Panc1 (cell line): ENCODE data around the gene DAD1. TPM values are rescaled to one million over a fixed set of nuclear protein-coding genes. Genes with fewer than 3 reads are reported as not detected.

Experiments
- ATAC-seq: fragments of 200-7000 bp; cut with Tn5 transposase; 2 replicates; pipeline ENCODE4 v1.9.1; 2020; ENCODE audit warnings: mild to moderate bottlenecking, moderate library complexity
- BruUV-seq: library from RNA; stranded (reverse); fragments of 400-500 nt; replicated peaks from 2 replicates; lab custom pipeline; 2021; lab: Mats Ljungman, UMichigan
- CTCF ChIA-PET: fragments of 300-600 bp; sonication (Branson Sonifier 250); formaldehyde crosslinking; loops from one replicate; lab custom pipeline; 2022; ENCODE audit warnings: antibody characterized with exemption; lab: Charles Lee
- POLR2A ChIA-PET: fragments of 300-600 bp; sonication (Branson Sonifier 250); formaldehyde crosslinking; loops from one replicate; lab custom pipeline; 2022; ENCODE audit warnings: antibody characterized with exemption; lab: Charles Lee
- DNase-seq: peaks from one replicate; pipeline ENCODE4 v3.0.0-alpha.2; 2010; ENCODE audit warnings: low read depth, low spot score
- H3K27ac ChIP-seq: 2 replicates; pipeline ENCODE4 v1.5.1; 2011; ENCODE audit warnings: mild to moderate bottlenecking, low read length, inconsistent platforms
- H3K27me3 ChIP-seq: fragments of 200-500 bp; sonication (Bioruptor generic); 2 replicates; pipeline ENCODE4 v1.6.0; 2014; ENCODE audit warnings: low read length, inconsistent platforms; ENCODE audit not compliant: control insufficient read depth, insufficient read depth
- H3K36me3 ChIP-seq: fragments of 200-500 bp; sonication (Bioruptor generic); 2 replicates; pipeline ENCODE4 v1.5.1; 2014; ENCODE audit warnings: inconsistent platforms, mild to moderate bottlenecking, low read length, moderate library complexity; ENCODE audit not compliant: control insufficient read depth, insufficient read depth
- H3K4me1 ChIP-seq: 2 replicates; pipeline ENCODE4 v1.5.1; 2011; ENCODE audit warnings: inconsistent platforms, mild to moderate bottlenecking, low read length, moderate library complexity; ENCODE audit not compliant: control insufficient read depth, insufficient read depth
- H3K4me3 ChIP-seq, 2 experiments: 2 replicates each; pipeline ENCODE4 v1.5.1; 2011 to 2012; ENCODE audit warnings: low read depth in 2 of 2, low read length in 2 of 2, mild to moderate bottlenecking in 2 of 2, inconsistent platforms in 1 of 2, moderate library complexity in 1 of 2
- H3K9me3 ChIP-seq: fragments of 200-500 bp; sonication (Bioruptor generic); 2 replicates; pipeline ENCODE4 v1.5.1; 2014; ENCODE audit warnings: low read depth, mild to moderate bottlenecking, inconsistent platforms, low read length, moderate library complexity; ENCODE audit not compliant: control insufficient read depth, insufficient read depth
- CTCF ChIP-seq: fragments of 450-650 bp; IDR thresholded peaks from 2 replicates; pipeline ENCODE4 v1.5.1; 2017; ENCODE audit warnings: mild to moderate bottlenecking
- POLR2AphosphoS5 ChIP-seq: IDR thresholded peaks from 2 replicates; pipeline ENCODE4 v1.6.1; 2012; ENCODE audit warnings: mild to moderate bottlenecking, low read depth, low read length, moderate library complexity
- REST ChIP-seq, 2 experiments: IDR thresholded peaks; 2 replicates each; pipeline ENCODE4 v1.6.1; 2011 to 2012; ENCODE audit warnings: low read depth in 2 of 2, control low read depth in 1 of 2, low read length in 1 of 2, mild to moderate bottlenecking in 1 of 2, moderate library complexity in 1 of 2; ENCODE audit not compliant: insufficient read depth in 1 of 2
- SIN3A ChIP-seq: IDR thresholded peaks from 2 replicates; pipeline ENCODE4 v1.6.1; 2012; ENCODE audit warnings: low read depth, mild to moderate bottlenecking, low read length, moderate library complexity, borderline replicate concordance; ENCODE audit not compliant: insufficient read depth
- TCF7L2 ChIP-seq: IDR thresholded peaks from 2 replicates; pipeline ENCODE4 v1.6.1; 2011; ENCODE audit warnings: mild to moderate bottlenecking, low read depth, low read length, inconsistent platforms
- in situ Hi-C: cut with HindIII; loops from 2 replicates; pipeline ENCODE4 v1.10.0; 2016; ENCODE audit warnings: low sequenced_read_pairs, low pct_unique_long_range_greater_than_20kb
- intact Hi-C: fragments of 100-400 bp; cut with micrococcal nuclease; formaldehyde crosslinking; loops from one replicate; pipeline ENCODE4 v1.10.0; 2022; ENCODE audit not compliant: unreplicated experiment
- total RNA-seq: library from RNA; stranded (reverse); gene quantifications from one replicate; pipeline ENCODE4 v1.2.1, GENCODE V29; 2021; ENCODE audit not compliant: unreplicated experiment

DAD1 gene
- total RNA-seq, 1 experiment from 2014 or later, result 163 TPM

- ATAC-seq, result no peak
- Histone ChIP-seq H3K4me1 (no peaks in the 10 kb centered on the region), H3K9me3 (no peaks in the 10 kb centered on the region), H3K27me3 (0 out of 2 replicates have a peak, but pooled peaks cover 2% of the 10 kb centered on the region), H3K27ac (no peak overlapping the region), H3K36me3 (no peaks in the 10 kb centered on the region), H3K4me3 (no peak overlapping the region)
- POLR2A ChIA-PET, result no interaction called here
- intact Hi-C loops, result no loop called here
- TF ChIP-seq SIN3A (no peak), POLR2AphosphoS5 (no peak), TCF7L2 (no peak), CTCF (no peak), REST (IDR thresholded peaks at IDR 0.05; ENCODE audit: insufficient read depth in 1 of 2, low read depth in 2 of 2, low read length in 1 of 2) (no peak)
- DNase-seq, result no peak
- CTCF ChIA-PET, result no interaction called here
- in situ Hi-C loops, result no loop called here
- BruUV-seq, result no TSS peak
Observed at GRCh38 chr14:22517117-22517720, 71.8 kb downstream of the DAD1 start.

GRCh38 chr14:22515929-22516328, 73.1 kb downstream of the DAD1 start:
- H3K27me3 ChIP-seq, result 0 out of 2 replicates have a peak, but pooled peaks cover 2% of the 10 kb centered on the region
- ATAC-seq, result no peak
- POLR2A ChIA-PET, result no interaction called here

More at GRCh38 chr14:22515929-22516328, 73.1 kb downstream of the DAD1 start:
- TF ChIP-seq CTCF, result no peak
- no peak for TF ChIP-seq SIN3A
- TF ChIP-seq POLR2AphosphoS5, result no peak
- no peak for TF ChIP-seq TCF7L2
- TF ChIP-seq REST (IDR thresholded peaks at IDR 0.05; ENCODE audit: insufficient read depth in 1 of 2, low read depth in 2 of 2, low read length in 1 of 2), result no peak
- BruUV-seq, result no TSS peak
- Histone ChIP-seq H3K4me1 (no peaks in the 10 kb centered on the region), H3K36me3 (no peaks in the 10 kb centered on the region), H3K9me3 (no peaks in the 10 kb centered on the region), H3K4me3 (no peak overlapping the region), H3K27ac (no peak overlapping the region)
- intact Hi-C loops, result no loop called here
- CTCF ChIA-PET, result no interaction called here
- no peak for DNase-seq
- in situ Hi-C loops, result no loop called here
